DMS153 (cell line): ENCODE measurements around the gene MCTP1.

ENCODE experiments used
- DNase-seq: peaks from one replicate; lab custom pipeline; 2025; lab: John Stamatoyannopoulos, UW

Gene MCTP1

DNA sequence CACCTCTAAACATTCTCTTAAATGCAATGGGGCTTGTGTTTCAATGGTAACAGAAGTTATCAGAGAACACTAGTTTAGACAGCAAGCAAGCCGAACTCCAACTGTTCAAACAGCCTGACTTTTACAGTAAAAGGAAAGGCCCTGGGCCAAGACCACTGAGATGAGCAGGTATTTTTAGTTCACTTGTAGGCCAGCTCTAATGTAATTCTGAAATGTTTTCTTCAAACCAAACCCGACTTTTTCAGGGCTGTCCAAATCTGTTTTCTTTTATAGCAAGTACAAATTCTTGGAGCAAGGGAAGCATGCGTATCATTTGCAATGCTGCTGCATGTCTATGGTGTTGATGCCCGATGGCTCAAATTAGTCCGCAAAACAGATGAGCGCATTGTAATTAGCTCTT, 473.6 kb downstream of the MCTP1 start:
- DNase-seq = no peak

- DNase-seq = no peak
These were observed 474.0 kb downstream of the MCTP1 start for GRCh38 chr5:94810877-94811276.

GRCh38 chr5:94810281-94810680, 474.6 kb downstream of the MCTP1 start:
- DNase-seq = no peak

DNA sequence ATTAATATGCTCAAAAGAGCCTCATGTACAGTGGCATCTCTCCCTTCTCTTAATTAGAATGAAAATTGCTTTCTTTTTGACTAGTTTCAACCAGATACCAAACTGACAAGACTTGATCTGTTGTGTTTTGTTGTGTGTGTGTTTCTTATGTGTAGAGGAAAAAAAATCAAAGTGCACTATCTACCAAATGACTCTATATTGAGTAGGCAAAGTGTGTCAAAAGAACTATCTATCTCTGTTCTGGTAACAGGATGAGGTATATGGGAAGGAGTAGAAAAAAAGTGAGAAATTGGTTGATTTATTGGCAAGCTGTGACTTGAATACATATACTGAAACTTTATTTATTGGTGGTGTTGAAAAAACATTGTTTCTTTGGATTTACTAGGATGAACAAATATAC, 476.4 kb downstream of the MCTP1 start:
- no peak for DNase-seq

- DNase-seq = no peak
These were observed 476.9 kb downstream of the MCTP1 start for GRCh38 chr5:94807985-94808384.

DNA sequence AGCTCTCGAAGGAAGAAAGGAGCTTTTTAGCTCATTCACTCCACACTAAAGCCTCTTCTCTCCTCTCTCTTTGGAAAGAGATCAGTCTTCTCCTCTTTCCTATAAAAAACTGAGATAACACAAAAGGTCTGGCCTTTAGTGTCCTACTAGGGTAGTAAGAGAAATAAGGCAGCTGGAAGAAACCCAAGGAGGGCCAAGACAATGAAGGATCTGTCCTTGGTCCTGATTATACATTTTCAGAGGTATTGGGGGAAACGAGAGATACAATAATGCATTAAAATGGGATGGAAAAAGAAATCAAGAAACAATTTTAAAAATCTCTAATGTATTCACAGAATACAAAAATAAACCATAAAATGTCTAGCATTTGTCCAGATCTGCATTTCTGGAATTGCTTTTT, 482.4 kb downstream of the MCTP1 start:
- DNase-seq = no peak

DNA sequence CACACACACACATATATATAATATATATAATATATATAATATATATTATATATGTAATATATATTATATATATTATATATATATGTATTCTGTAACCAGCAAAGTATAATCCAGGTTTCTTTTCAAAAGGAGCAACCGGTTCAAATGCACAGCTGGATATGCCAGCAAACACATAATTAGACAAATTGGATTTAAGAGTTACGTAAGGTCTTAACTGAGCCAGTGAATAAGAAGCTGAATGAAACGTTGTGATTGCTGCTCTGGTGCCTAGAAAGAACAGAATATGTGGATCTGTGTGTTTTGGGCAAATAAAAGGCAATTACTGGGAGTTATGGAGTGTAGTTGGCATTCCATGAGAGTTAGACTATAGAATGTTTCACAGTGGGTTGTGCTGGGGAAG, 488.3 kb downstream of the MCTP1 start:
- DNase-seq = no peak

DNA sequence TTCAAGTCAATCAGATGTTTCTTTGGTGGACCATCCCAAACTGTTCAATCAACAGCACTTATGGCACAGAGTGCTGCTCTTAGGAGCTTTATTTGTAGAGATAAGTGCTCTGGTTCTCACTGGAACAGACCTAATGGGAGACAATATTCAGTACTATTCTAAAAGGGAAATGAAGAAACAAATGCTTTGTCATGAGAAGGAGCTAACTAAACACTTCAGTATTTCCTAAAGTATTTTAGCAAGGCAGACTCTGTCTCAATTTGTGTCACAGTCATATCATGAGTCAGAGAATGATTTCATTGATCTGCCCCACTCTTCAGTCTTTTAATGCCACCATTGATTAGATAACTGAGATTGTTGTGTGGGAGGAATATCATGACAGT, 491.1 kb downstream of the MCTP1 start:
- no peak for DNase-seq

DNA sequence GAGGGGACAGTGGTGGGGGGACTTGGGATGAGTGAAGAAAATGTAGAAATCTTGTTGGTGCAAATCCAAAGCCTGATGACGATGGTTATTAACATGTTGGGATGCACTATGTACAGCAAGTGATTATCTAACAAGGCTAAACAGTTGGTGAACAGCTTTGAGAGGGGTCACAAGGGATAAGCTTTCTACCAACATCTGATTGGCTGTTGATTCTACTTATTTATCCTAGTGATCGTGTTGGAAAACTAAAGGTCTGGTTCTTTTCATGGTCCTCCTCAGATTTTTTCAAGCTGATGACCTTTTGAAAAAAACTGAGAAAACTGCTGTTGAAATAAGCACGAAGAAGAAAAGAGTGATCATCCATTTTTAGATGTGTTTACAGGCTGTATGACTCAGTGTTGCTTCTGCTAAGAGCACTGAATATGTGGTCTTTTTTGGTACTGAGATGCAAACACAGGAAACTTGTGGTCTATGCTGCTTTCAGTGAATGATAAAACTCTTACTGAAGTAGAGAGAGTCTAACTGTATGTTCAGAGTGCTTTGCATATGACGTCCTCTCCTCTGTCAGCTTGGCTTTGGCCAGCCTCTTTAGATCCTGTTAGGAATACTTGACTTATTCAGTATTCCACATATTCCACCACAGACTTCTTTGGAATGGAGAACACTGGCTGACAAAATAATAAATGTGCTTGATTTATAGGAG, 491.6 kb downstream of the MCTP1 start:
- no peak for DNase-seq

- DNase-seq = no peak
These were observed 493.1 kb downstream of the MCTP1 start for GRCh38 chr5:94791829-94792228.

GRCh38 chr5:94788527-94788926, 496.4 kb downstream of the MCTP1 start:
- no peak for DNase-seq

- DNase-seq = no peak
These were observed 500.1 kb downstream of the MCTP1 start for GRCh38 chr5:94784536-94785505.

GRCh38 chr5:94782383-94782782, 502.5 kb downstream of the MCTP1 start:
- no peak for DNase-seq

DNA sequence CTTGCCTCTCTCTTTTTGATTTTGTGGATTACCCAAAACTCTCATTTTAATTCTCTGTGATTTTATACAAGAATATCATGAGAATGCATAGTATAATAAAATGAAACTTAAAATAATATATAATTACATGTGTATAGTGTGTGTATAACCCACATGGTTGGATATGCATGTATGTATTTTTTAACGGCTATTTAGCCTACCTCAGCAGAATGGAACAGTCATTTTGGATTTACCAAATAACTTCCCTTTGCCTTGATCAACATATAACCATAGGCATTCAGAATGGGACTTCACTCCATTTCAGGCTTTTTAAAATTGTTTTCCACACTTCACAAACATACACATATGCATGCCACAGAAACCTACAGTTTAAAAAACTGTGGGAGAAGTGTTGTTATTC, 505.2 kb downstream of the MCTP1 start:
- no peak for DNase-seq

DNA sequence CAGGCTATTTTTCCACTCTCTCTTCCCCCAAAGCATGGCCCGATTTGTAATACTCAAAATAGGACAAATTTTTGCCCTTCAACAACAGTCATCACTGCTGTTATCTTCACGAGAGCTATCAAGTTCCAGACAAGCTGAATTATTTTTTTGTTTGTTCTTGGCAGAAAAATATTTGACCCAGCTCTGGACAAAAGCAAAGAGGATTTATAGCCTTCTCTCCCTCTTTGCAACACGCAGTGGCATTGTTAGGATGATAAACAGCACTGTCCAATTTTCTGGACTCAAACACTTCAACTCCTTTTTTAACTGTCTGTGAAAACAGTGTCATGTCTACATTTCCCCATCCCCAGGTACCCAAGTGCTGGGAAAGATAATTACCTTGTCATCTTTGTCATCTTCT, 506.2 kb downstream of the MCTP1 start:
- DNase-seq = peak; percentile 54

GRCh38 chr5:94778299-94778698, 506.6 kb downstream of the MCTP1 start:
- no peak for DNase-seq

- no peak for DNase-seq
These were observed 507.6 kb downstream of the MCTP1 start for GRCh38 chr5:94777056-94777880.

DNA sequence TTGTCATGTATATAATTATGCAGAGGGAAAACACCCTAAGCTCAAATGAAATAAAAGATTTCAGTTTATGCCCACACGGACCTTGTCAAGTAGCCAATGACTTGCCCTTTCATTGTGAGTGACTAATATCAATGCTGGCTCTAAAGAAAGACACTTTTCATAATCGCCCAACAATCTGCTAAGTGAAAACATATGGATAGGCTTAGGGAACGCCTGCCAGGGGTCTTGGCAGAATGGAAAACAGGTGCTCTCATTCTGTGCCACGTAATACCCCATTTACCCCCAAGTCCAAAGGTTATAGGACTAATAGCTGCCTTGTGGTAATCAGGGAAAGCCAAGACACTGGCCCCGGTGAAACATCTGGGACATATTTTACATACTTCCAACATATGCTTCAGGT, 508.7 kb downstream of the MCTP1 start:
- no peak for DNase-seq

- DNase-seq = no peak
These were observed 509.8 kb downstream of the MCTP1 start for GRCh38 chr5:94775088-94775487.

DNA sequence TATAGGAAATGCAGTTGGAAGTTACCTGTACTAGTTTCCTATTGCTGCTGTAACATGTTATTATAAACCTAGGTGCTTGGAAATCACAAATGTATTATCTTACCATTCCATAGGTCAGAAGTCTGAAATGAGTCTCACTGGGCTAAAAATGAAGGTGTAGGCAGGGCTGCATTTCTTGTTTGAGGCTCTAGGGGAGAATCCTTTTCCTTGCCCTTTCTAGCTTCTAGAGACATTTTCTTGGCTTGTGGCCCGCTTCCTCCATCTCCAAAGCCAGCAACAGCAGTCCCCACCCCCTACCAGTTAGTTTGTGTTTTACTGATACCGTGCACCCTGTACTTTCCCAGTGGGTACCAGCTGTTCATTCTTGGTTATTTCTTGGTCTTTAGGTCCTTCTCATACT, 513.2 kb downstream of the MCTP1 start:
- DNase-seq = no peak

DNA sequence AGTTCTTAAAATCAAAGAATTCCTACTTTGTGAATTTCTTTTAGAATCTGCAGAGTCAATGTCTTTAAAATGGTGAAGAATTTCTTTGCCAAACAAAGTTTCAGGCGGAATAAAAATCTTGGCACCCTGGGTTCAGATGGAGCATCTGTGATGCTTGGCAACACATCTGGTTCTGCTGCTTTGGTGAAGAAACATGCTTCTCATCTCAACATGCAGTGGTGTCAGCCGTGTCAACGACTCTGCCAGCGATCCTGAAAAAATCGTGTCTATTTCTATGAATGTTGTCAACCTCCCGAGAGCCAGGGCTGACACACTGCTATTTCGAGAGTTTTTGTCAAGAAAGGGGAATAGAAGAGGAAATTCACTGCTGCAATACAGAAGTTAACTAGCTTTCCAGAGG, 514.9 kb downstream of the MCTP1 start:
- DNase-seq = no peak

GRCh38 chr5:94761786-94762185, 523.1 kb downstream of the MCTP1 start:
- DNase-seq = no peak

DNA sequence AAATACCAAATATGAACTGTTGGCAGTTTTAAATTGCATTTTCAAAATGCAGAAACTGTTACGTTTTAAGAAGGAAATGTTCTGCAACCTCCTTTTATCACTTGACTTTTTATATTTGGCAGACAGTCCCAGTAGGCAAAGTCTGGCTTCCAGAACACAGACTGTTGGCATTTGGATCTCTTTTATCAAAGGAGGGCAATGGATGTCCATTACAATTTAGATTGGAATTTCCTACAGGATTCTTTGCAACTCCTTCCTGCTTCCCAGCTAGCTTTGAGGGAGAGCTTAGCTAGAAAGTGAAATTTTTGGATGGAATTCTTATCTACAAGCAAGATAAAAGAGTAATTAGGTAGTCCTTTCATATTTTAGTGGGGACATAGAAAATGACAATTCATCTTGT, 523.8 kb downstream of the MCTP1 start:
- DNase-seq = no peak
